KMS-11 (cell line): ENCODE measurements around the gene SPON1.

Experiments
- H2AFZ ChIP-seq: fragments of 200-600 bp; sonication (generic); 2 replicates; pipeline ENCODE4 v1.6.1; 2016; ENCODE audit warnings: antibody characterized with exemption, mixed run types, low read depth
- H3K27ac ChIP-seq: fragments of 200-600 bp; sonication (generic); 2 replicates; pipeline ENCODE4 v1.6.1; 2016; ENCODE audit warnings: mild to moderate bottlenecking, mixed run types
- H3K27me3 ChIP-seq: fragments of 200-600 bp; sonication (generic); 2 replicates; pipeline ENCODE4 v1.6.1; 2017; ENCODE audit warnings: mild to moderate bottlenecking, low read depth, mixed run types, moderate library complexity; ENCODE audit not compliant: insufficient read depth
- H3K36me3 ChIP-seq: fragments of 200-600 bp; sonication (generic); 2 replicates; pipeline ENCODE4 v1.6.1; 2017; ENCODE audit warnings: mild to moderate bottlenecking, mixed run types; ENCODE audit not compliant: insufficient read depth
- H3K4me1 ChIP-seq: fragments of 200-600 bp; sonication (generic); 2 replicates; pipeline ENCODE4 v1.6.1; 2016; ENCODE audit warnings: mild to moderate bottlenecking, low read depth, mixed run types; ENCODE audit not compliant: poor library complexity, severe bottlenecking
- H3K4me2 ChIP-seq: fragments of 200-600 bp; sonication (generic); 2 replicates; pipeline ENCODE4 v1.7.0; 2016; ENCODE audit warnings: mild to moderate bottlenecking, mixed run types
- H3K4me3 ChIP-seq: fragments of 200-600 bp; sonication (generic); IDR thresholded peaks from 2 replicates; pipeline ENCODE4 v1.6.1; 2017; ENCODE audit warnings: low read depth, low read length, mixed read lengths; ENCODE audit not compliant: insufficient read depth
- H3K79me2 ChIP-seq: fragments of 200-600 bp; sonication (generic); 2 replicates; pipeline ENCODE4 v1.6.1; 2016; ENCODE audit warnings: low read depth, mixed run types; ENCODE audit not compliant: insufficient read depth
- H3K9ac ChIP-seq: fragments of 200-600 bp; sonication (generic); 2 replicates; pipeline ENCODE4 v1.6.1; 2016; ENCODE audit warnings: mild to moderate bottlenecking, mixed run types
- H4K20me1 ChIP-seq: fragments of 200-600 bp; sonication (generic); 2 replicates; pipeline ENCODE4 v1.6.1; 2016; ENCODE audit warnings: mild to moderate bottlenecking, mixed run types; ENCODE audit not compliant: insufficient read depth
- TF ChIP-seq, protein P1 (sequence below): fragments of 200-600 bp; sonication (generic); conservative IDR thresholded peaks from 2 replicates; pipeline ENCODE4 v1.6.1; 2017; ENCODE audit warnings: low read depth, mild to moderate bottlenecking, antibody characterized with exemption, low read length, moderate library complexity, mixed read lengths

Gene SPON1

DNA sequence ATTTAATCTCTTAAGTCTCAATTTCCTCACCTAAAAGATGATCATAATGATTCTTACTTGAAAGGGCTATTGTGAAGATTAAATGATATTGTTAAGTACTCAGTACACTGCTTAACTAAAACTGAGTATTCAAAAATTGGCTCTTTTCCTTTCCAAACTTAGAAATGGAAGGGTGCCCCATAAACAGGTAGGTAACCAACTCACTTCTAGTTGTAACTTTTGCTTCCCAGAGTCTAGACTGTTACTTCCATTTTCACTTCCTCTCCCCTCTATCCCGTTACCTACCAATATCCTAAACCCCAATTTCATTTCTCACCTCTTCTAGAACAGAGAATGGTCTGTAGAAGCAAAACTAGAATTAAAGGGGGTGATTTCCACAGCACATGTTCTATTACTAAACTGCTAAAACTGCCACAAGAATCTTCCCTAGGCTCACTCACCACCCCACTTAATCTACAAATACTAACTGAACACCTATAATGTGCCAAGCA is 346.4 kb downstream of the SPON1 start:
- Histone ChIP-seq H4K20me1 (no peaks in the 10 kb centered on the region), H3K79me2 (no peaks in the 10 kb centered on the region; the same call in 1 of the 2 replicates), H3K9ac (no peak overlapping the region)

DNA sequence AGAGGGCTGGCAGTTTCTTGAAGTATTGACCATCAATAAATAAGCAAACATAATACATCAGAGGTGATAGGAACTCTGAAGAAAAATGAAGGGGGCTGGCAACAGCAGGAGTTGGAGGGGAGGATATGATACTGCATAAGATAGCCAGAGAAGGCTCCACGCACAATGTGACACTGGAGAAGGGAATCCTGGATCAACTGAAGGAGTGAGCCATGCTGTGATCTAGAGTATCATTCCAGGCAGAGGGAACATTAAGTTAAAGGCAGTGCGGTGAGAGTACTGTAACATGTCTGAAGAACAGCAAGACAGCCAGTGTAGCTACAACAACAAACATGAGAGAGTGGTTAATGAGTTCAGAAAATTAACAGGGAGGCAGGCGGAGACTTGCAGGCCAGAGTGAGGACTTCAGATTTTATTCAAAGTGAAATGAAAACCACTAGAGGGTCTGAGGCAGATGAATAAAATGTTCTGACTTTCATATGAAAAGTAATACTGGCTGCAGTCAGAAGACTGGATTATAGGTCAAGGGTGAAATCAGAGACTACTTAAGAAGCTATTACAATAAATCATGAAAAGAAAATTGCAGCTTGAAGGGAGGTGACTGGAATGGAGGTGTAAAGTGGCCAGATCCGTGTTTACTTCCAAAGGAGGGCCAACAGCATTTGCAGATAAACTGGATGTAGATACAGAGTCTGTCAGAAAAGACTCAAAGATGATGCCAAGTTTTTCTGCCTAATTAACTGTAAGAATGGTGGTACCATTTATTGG is 347.1 kb downstream of the SPON1 start:
- TF ChIP-seq, protein P1, sequence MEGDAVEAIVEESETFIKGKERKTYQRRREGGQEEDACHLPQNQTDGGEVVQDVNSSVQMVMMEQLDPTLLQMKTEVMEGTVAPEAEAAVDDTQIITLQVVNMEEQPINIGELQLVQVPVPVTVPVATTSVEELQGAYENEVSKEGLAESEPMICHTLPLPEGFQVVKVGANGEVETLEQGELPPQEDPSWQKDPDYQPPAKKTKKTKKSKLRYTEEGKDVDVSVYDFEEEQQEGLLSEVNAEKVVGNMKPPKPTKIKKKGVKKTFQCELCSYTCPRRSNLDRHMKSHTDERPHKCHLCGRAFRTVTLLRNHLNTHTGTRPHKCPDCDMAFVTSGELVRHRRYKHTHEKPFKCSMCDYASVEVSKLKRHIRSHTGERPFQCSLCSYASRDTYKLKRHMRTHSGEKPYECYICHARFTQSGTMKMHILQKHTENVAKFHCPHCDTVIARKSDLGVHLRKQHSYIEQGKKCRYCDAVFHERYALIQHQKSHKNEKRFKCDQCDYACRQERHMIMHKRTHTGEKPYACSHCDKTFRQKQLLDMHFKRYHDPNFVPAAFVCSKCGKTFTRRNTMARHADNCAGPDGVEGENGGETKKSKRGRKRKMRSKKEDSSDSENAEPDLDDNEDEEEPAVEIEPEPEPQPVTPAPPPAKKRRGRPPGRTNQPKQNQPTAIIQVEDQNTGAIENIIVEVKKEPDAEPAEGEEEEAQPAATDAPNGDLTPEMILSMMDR: no peak
- Histone ChIP-seq H3K4me1 (peaks cover 38% of the 10 kb centered on the region), H3K4me2 (no peak overlapping the region), H3K4me3 (no peak overlapping the region), H3K36me3 (no peaks in the 10 kb centered on the region), H3K27me3 (no peaks in the 10 kb centered on the region), H3K79me2 (no peaks in the 10 kb centered on the region; the same call in 1 of the 2 replicates), H2AFZ (no peak overlapping the region), H3K9ac (no peak overlapping the region), H3K27ac (no peak overlapping the region), H4K20me1 (no peaks in the 10 kb centered on the region)

More for the DNA sequence above, 346.4 kb downstream of the SPON1 start:
- H3K4me2 ChIP-seq: no peak overlapping the region
- H3K36me3 ChIP-seq: no peaks in the 10 kb centered on the region
- H3K27me3 ChIP-seq: no peaks in the 10 kb centered on the region
- H3K4me1 ChIP-seq: peaks cover 32% of the 10 kb centered on the region
- no peak overlapping the region for H3K4me3 ChIP-seq
- H2AFZ ChIP-seq: no peak overlapping the region
- TF ChIP-seq, protein P1: no peak
- H3K27ac ChIP-seq: no peak overlapping the region

DNA sequence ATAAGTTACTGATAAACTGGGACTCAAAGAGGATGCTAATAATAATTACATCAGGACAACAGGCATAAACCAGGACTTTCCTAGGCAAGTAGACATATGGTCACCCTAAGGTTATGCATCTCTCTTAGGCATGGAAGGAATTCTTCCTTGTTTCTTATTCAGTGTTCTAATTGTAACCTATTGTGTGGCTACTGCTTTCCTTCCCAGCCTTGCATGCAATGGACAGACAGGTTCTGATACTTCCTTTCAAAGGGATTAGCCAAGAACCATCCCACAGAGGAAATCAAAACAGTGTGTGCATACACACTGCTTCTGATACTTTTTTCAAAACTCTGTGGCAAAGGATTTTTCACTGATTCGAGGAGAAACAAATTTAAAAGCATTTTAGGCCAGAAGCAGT is 348.2 kb downstream of the SPON1 start:
- no peak overlapping the region for H3K4me2 ChIP-seq

DNA sequence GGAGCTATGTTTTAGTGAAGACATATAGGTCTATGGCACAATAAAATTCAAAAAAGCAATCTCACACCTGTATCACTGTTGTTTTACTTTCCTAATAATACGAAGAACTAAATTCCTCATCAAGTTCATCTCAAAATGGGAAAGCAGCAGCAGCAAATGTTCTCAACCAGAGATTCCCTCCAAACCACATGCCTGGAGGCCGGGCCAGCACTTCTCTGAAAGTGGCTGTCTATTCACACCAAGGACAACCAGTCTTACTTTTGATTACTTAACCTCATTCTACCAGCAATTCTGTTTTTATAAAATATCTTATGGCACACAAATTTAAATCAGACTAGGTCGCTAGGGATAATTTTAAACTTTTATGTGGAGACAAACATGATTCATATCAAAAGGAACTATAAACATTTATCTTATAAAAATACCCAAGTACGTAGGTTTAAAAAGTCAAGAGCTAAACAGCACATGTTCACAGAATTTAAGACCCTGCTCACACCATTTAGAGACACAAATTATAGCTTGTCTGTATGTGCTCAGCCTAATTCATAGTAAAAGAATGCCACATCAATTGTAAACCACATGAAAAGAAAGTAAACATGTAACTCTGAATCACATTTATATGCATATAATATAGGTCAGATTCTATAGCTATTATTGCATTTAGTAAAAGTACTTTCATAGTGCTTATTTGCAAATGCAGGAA is 350.4 kb downstream of the SPON1 start:
- Histone ChIP-seq H3K4me2 (no peak overlapping the region), H2AFZ (no peak overlapping the region), H3K36me3 (no peaks in the 10 kb centered on the region), H3K9ac (no peak overlapping the region), H3K79me2 (no peaks in the 10 kb centered on the region; the same call in 1 of the 2 replicates), H3K27me3 (no peaks in the 10 kb centered on the region), H4K20me1 (no peaks in the 10 kb centered on the region), H3K4me3 (no peak overlapping the region), H3K4me1 (peaks cover 41% of the 10 kb centered on the region), H3K27ac (no peak overlapping the region)
- TF ChIP-seq, protein P1: no peak

More for the DNA sequence above, 348.2 kb downstream of the SPON1 start:
- Histone ChIP-seq H3K27me3 (no peaks in the 10 kb centered on the region), H3K27ac (no peak overlapping the region), H3K9ac (no peak overlapping the region), H2AFZ (no peak overlapping the region), H3K36me3 (no peaks in the 10 kb centered on the region), H3K79me2 (no peaks in the 10 kb centered on the region; the same call in 1 of the 2 replicates), H4K20me1 (no peaks in the 10 kb centered on the region), H3K4me3 (no peak overlapping the region), H3K4me1 (peaks cover 41% of the 10 kb centered on the region)
- TF ChIP-seq, protein P1: no peak
